Measurements from ENCODE around the gene GALNT3. TPM values are rescaled to one million over a fixed set of nuclear protein-coding genes. Genes with fewer than 3 reads are reported as not detected.

The GALNT3 gene
- total RNA-seq, 4 donors from 2014 or later: 0.26 to 2.5 (median 0.96) TPM

DNA sequence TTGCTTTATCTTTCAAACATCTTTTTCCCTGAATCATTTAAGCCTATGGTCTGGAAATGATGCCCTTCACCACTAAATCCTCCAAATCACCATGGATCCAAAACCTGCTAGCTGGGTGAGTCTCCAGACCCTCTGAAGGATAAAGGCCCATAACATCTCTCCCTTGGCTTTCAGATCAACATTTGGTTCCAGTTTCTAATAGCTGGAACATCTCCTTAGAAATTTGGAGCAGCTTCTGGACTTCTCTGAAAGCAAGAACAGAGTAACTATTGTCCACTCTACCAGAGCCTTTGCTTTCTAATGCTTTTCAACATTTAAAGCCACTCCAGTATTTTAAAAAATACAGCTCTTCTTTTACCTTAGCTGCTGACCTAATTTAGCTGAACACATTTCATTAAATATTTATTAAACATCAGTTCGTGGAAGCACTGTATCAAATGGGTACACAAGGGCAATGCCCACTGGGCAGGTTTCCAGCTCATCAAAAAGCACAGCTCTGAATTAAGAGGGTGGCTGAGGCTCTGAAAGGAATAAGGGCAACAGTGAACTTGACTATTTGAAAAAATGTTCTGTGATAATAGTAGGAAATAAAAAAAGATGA lies 75.3 kb downstream of the GALNT3 start:
- Histone ChIP-seq H3K27ac (replicated peaks in 1 of 4) (no peak overlapping the region), H3K9me3 (no peaks in the 10 kb centered on the region), H3K27me3 (no peaks in the 10 kb centered on the region), H3K4me3 (no peak overlapping the region), H3K4me1 (no peaks in the 10 kb centered on the region), H3K36me3 (no peaks in the 10 kb centered on the region)
- no peak for TF ChIP-seq POLR2A (IDR thresholded peaks at IDR 0.05; ENCODE audit: low read depth)
- TF ChIP-seq POLR2AphosphoS5 (IDR thresholded peaks at IDR 0.05): no peak
- no peak for TF ChIP-seq CTCF (IDR thresholded peaks at IDR 0.05)
- TF ChIP-seq EP300 (IDR thresholded peaks at IDR 0.05): no peak
- WGBS: 65% methylated on average over 1 of the region's 1 CpG
- intact Hi-C loops (cut with DNase I): no loop called here
- DNase-seq (ENCODE audit: extremely low spot score): no peak

- whole genome bisulfite sequencing: 85% methylated on average over 1 of the region's 1 CpG
- intact Hi-C loops (cut with DNase I): no loop called here
Observed at GRCh38 chr2:165716091-165716490, 78.0 kb downstream of the GALNT3 start.

GRCh38 chr2:165706960-165707487 lies 87.0 kb downstream of the GALNT3 start:
- H3K27me3 ChIP-seq: no peaks in the 10 kb centered on the region
- no peaks in the 10 kb centered on the region for H3K4me1 ChIP-seq
- no peak overlapping the region for H3K27ac ChIP-seq (replicated peaks in 1 of 4)
- DNase-seq (ENCODE audit: extremely low spot score): no peak
- H3K9me3 ChIP-seq: no peaks in the 10 kb centered on the region
- intact Hi-C loops (cut with DNase I): no loop called here
- TF ChIP-seq POLR2AphosphoS5 (IDR thresholded peaks at IDR 0.05) (no peak), POLR2A (IDR thresholded peaks at IDR 0.05; ENCODE audit: low read depth) (no peak), EP300 (IDR thresholded peaks at IDR 0.05) (no peak), CTCF (IDR thresholded peaks at IDR 0.05) (no peak)
- H3K36me3 ChIP-seq: no peaks in the 10 kb centered on the region
- H3K4me3 ChIP-seq: no peak overlapping the region
- WGBS: 86% methylated on average over 3 of the region's 3 CpGs

More at GRCh38 chr2:165716091-165716490, 78.0 kb downstream of the GALNT3 start:
- no peak for DNase-seq (ENCODE audit: extremely low spot score)
- H3K4me1 ChIP-seq: no peaks in the 10 kb centered on the region
- no peaks in the 10 kb centered on the region for H3K27me3 ChIP-seq
- no peaks in the 10 kb centered on the region for H3K36me3 ChIP-seq
- no peaks in the 10 kb centered on the region for H3K9me3 ChIP-seq
- no peak overlapping the region for H3K27ac ChIP-seq (replicated peaks in 1 of 4)
- H3K4me3 ChIP-seq: no peak overlapping the region
- TF ChIP-seq EP300 (IDR thresholded peaks at IDR 0.05): no peak
- no peak for TF ChIP-seq POLR2AphosphoS5 (IDR thresholded peaks at IDR 0.05)
- no peak for TF ChIP-seq POLR2A (IDR thresholded peaks at IDR 0.05; ENCODE audit: low read depth)
- TF ChIP-seq CTCF (IDR thresholded peaks at IDR 0.05): no peak

DNA sequence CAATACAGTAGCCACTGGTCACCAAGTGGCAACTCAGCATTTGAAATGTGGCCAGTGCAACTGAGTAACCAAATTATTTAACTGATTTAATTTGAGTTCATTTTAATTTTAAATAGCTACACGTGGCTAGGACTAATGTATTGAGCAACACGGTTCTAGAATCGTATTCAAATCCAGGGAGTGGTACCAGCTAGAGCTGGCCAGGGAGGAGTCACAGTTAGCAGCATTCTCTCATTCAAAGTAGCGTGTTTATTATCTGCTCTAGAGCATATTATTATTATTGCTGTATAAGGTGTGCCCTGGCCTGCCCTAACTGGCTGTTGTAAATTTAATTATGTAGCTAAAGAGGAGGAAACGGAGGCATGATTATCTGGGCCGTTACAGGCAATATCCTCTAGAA lies 92.9 kb downstream of the GALNT3 start:
- 86% methylated on average over 6 of the region's 6 CpGs for WGBS
- no peaks in the 10 kb centered on the region for H3K27me3 ChIP-seq
- intact Hi-C loops (cut with DNase I): loop anchor here (5.0 kb wide), 1 partner anchor 299 kb away; no protein-coding TSS in a partner anchor
- no peaks in the 10 kb centered on the region for H3K9me3 ChIP-seq
- no peak for DNase-seq (ENCODE audit: extremely low spot score)
- H3K36me3 ChIP-seq: no peaks in the 10 kb centered on the region
- no peak overlapping the region for H3K27ac ChIP-seq (replicated peaks in 1 of 4)
- no peaks in the 10 kb centered on the region for H3K4me1 ChIP-seq
- no peak overlapping the region for H3K4me3 ChIP-seq
- TF ChIP-seq CTCF (IDR thresholded peaks at IDR 0.05) (no peak), EP300 (IDR thresholded peaks at IDR 0.05) (no peak), POLR2A (IDR thresholded peaks at IDR 0.05; ENCODE audit: low read depth) (no peak), POLR2AphosphoS5 (IDR thresholded peaks at IDR 0.05) (no peak)

All from esophagus muscularis mucosa (tissue), 4 donors.